OCI-LY7 (cell line): ENCODE results near the gene TNFAIP1.

Experiments used
- CTCF ChIP-seq: fragments of 200-600 bp; sonication (generic); conservative IDR thresholded peaks from 2 replicates; pipeline ENCODE4 v1.5.1; 2014; ENCODE audit warnings: mild to moderate bottlenecking, antibody characterized with exemption, low read length, moderate library complexity, mixed read lengths
- EZH2phosphoT487 ChIP-seq: fragments of 200-600 bp; sonication (generic); IDR thresholded peaks from 2 replicates; pipeline ENCODE4 v1.6.1; 2018; ENCODE audit warnings: low read depth, borderline replicate concordance, mild to moderate bottlenecking, mixed run types, antibody characterized with exemption, low read length, moderate library complexity, mixed read lengths

GRCh38 chr17:28357901-28358197, 22.3 kb downstream of the TNFAIP1 start:
- no peak for TF ChIP-seq EZH2phosphoT487
- TF ChIP-seq CTCF: no peak
